H9 (cell line): ENCODE results near the gene ATP6V0E1. TPM values are rescaled to one million over a fixed set of nuclear protein-coding genes. Genes with fewer than 3 reads are reported as not detected.
A peak's percentile ranks its signal among the peaks of the same experiment; 100 is the strongest.

Source experiments
- DNase-seq: peaks from one replicate; pipeline ENCODE4 v3.0.0-alpha.2; 2017
- H2AFZ ChIP-seq: one replicate; pipeline ENCODE4 v1.6.1; 2013; ENCODE audit warnings: mild to moderate bottlenecking, low read length, control low read depth, moderate library complexity
- H2AK5ac ChIP-seq: 2 replicates; pipeline ENCODE4 v1.6.1; 2013; ENCODE audit warnings: low read length, control low read depth, mixed read lengths; ENCODE audit not compliant: insufficient read length
- H2BK120ac ChIP-seq: one replicate; pipeline ENCODE4 v1.6.1; 2013; ENCODE audit warnings: low read depth, mild to moderate bottlenecking, low read length, control low read depth, inconsistent platforms; ENCODE audit not compliant: poor library complexity, severe bottlenecking
- H2BK12ac ChIP-seq: 2 replicates; pipeline ENCODE4 v1.6.1; 2013; ENCODE audit warnings: low read length, control low read depth, mixed read lengths, low read depth; ENCODE audit not compliant: insufficient read length
- H2BK15ac ChIP-seq: 2 replicates; pipeline ENCODE4 v1.6.1; 2013; ENCODE audit warnings: low read depth, low read length, control low read depth
- H2BK20ac ChIP-seq: one replicate; pipeline ENCODE4 v1.6.1; 2013; ENCODE audit warnings: low read depth, mild to moderate bottlenecking, low read length, control low read depth, inconsistent platforms; ENCODE audit not compliant: poor library complexity, severe bottlenecking
- H2BK5ac ChIP-seq: 2 replicates; pipeline ENCODE4 v1.6.1; 2013; ENCODE audit warnings: low read length, control low read depth, mixed read lengths; ENCODE audit not compliant: insufficient read length
- H3K14ac ChIP-seq: 2 replicates; pipeline ENCODE4 v1.6.1; 2013; ENCODE audit warnings: low read length, control low read depth; ENCODE audit not compliant: insufficient read depth
- H3K18ac ChIP-seq: 2 replicates; pipeline ENCODE4 v1.6.1; 2013; ENCODE audit warnings: low read depth, mild to moderate bottlenecking, mixed read lengths, low read length, control low read depth; ENCODE audit not compliant: insufficient read length
- H3K23ac ChIP-seq: 2 replicates; pipeline ENCODE4 v1.6.1; 2013; ENCODE audit warnings: low read length, control low read depth, mixed read lengths, low read depth; ENCODE audit not compliant: insufficient read length
- H3K23me2 ChIP-seq: 2 replicates; pipeline ENCODE4 v1.6.1; 2013; ENCODE audit warnings: low read depth, mild to moderate bottlenecking, mixed read lengths, low read length, control low read depth; ENCODE audit not compliant: insufficient read length, poor library complexity, severe bottlenecking
- H3K27ac ChIP-seq: 2 replicates; pipeline ENCODE4 v1.5.1; 2013; ENCODE audit warnings: low read length, control low read depth, mixed read lengths, low read depth; ENCODE audit not compliant: insufficient read length
- H3K27me3 ChIP-seq: 2 replicates; pipeline ENCODE4 v1.6.1; 2013; ENCODE audit warnings: low read length, control low read depth, inconsistent platforms; ENCODE audit not compliant: insufficient read depth
- H3K4ac ChIP-seq: 2 replicates; pipeline ENCODE4 v1.6.1; 2013; ENCODE audit warnings: low read depth, mild to moderate bottlenecking, control low read depth, inconsistent platforms, low read length, moderate library complexity
- H3K4me1 ChIP-seq: 2 replicates; pipeline ENCODE4 v1.6.1; 2013; ENCODE audit warnings: low read length, control low read depth, inconsistent platforms; ENCODE audit not compliant: insufficient read depth
- H3K4me2 ChIP-seq: 2 replicates; pipeline ENCODE4 v1.6.1; 2013; ENCODE audit warnings: low read length, control low read depth, mixed read lengths; ENCODE audit not compliant: insufficient read length, insufficient read depth
- H3K56ac ChIP-seq: 2 replicates; pipeline ENCODE4 v1.6.1; 2013; ENCODE audit warnings: low read depth, mild to moderate bottlenecking, mixed read lengths, low read length, control low read depth; ENCODE audit not compliant: insufficient read length
- H3K79me1 ChIP-seq: 2 replicates; pipeline ENCODE4 v1.6.1; 2013; ENCODE audit warnings: low read depth, mild to moderate bottlenecking, moderate library complexity, low read length, control low read depth, inconsistent platforms; ENCODE audit not compliant: insufficient read depth, poor library complexity, severe bottlenecking
- H3K79me2 ChIP-seq: 2 replicates; pipeline ENCODE4 v1.6.1; 2013; ENCODE audit warnings: low read length, control low read depth, inconsistent platforms; ENCODE audit not compliant: insufficient read depth
- H3K9ac ChIP-seq: 2 replicates; pipeline ENCODE4 v1.6.1; 2013; ENCODE audit warnings: low read length, control low read depth, mixed read lengths; ENCODE audit not compliant: insufficient read length; ENCODE audit errors: extremely low read depth
- H3K9me3 ChIP-seq: one replicate; pipeline ENCODE4 v1.6.1; 2013; ENCODE audit warnings: low read depth, low read length, inconsistent platforms; ENCODE audit not compliant: control insufficient read depth
- H3T11ph ChIP-seq: one replicate; pipeline ENCODE4 v1.6.1; 2013; ENCODE audit warnings: mild to moderate bottlenecking, low read length, control low read depth, inconsistent platforms
- H4K20me1 ChIP-seq: one replicate; pipeline ENCODE4 v1.6.1; 2013; ENCODE audit not compliant: control insufficient read depth, insufficient read length, insufficient read depth
- H4K5ac ChIP-seq: 2 replicates; pipeline ENCODE4 v1.6.1; 2013; ENCODE audit warnings: low read depth, mild to moderate bottlenecking, mixed read lengths, low read length, control low read depth; ENCODE audit not compliant: insufficient read length
- H4K8ac ChIP-seq: replicated peaks from 2 replicates; pipeline ENCODE4 v1.6.1; 2013; ENCODE audit warnings: low read length, control low read depth, mixed read lengths, low read depth; ENCODE audit not compliant: insufficient read length
- H4K91ac ChIP-seq: 2 replicates; pipeline ENCODE4 v1.6.1; 2013; ENCODE audit warnings: low read depth, mild to moderate bottlenecking, moderate library complexity, mixed read lengths, low read length, control low read depth; ENCODE audit not compliant: insufficient read length
- H3K27ac Mint-ChIP-seq, 3 experiments: 2 replicates in 2 of 3; 3 replicates in 1 of 3; pipeline ENCODE4 v1.8.0; 2020 to 2021; ENCODE audit warnings: mixed read lengths in 3 of 3, mild to moderate bottlenecking in 1 of 3, moderate library complexity in 1 of 3
- H3K27me3 Mint-ChIP-seq: 2 replicates; pipeline ENCODE4 v1.8.0; 2021; ENCODE audit warnings: low read depth, mild to moderate bottlenecking, moderate library complexity, mixed read lengths
- H3K36me3 Mint-ChIP-seq, 3 experiments: 2 replicates in 2 of 3; 3 replicates in 1 of 3; pipeline ENCODE4 v1.8.0; 2020 to 2021; ENCODE audit warnings: low read depth in 3 of 3, mixed read lengths in 3 of 3; ENCODE audit not compliant: insufficient read depth in 1 of 3
- H3K4me1 Mint-ChIP-seq, 2 experiments: 2 replicates each; pipeline ENCODE4 v1.8.0; 2020; ENCODE audit warnings: mixed read lengths in 2 of 2
- H3K4me3 Mint-ChIP-seq, 2 experiments: 2 replicates in 1 of 2; 3 replicates in 1 of 2; pipeline ENCODE4 v1.8.0; 2020 to 2021; ENCODE audit warnings: mild to moderate bottlenecking in 2 of 2, mixed read lengths in 2 of 2, moderate library complexity in 1 of 2
- H3K9me3 Mint-ChIP-seq, 2 experiments: 2 replicates in 1 of 2; 3 replicates in 1 of 2; pipeline ENCODE4 v1.8.0; 2020; ENCODE audit warnings: mild to moderate bottlenecking in 2 of 2, mixed read lengths in 2 of 2, moderate library complexity in 1 of 2
- WGBS: extraction: QIAGEN DNeasy Blood & Tissue Kit; methylation state at CpG from one replicate; pipeline ENCODE4 v1.1.7; 2013; ENCODE audit warnings: missing lambda C conversion rate, low lambda C conversion rate, mixed read lengths; ENCODE audit not compliant: insufficient read length; ENCODE audit errors: extremely low coverage; 5-methylcytosine and 5-hydroxymethylcytosine counted together
- total RNA-seq: library from RNA; stranded (reverse); gene quantifications from 2 replicates; pipeline ENCODE4 v1.2.1, GENCODE V29; 2021
- TF ChIP-seq, protein P1 (sequence below): fragments of 200-600 bp; sonication (generic); conservative IDR thresholded peaks from 3 replicates; pipeline ENCODE4 v1.8.0; 2021; ENCODE audit warnings: antibody characterized with exemption, mild to moderate bottlenecking

ATP6V0E1 gene
- total RNA-seq, 1 experiment from 2014 or later, result 101 TPM

GRCh38 chr5:172945151-172945550 is 38.4 kb upstream of the ATP6V0E1 start:
- H4K5ac ChIP-seq, result no peak overlapping the region
- Mint-ChIP-seq H3K4me3 (no peak overlapping the region), H3K36me3 (peaks cover 12 to 41% (median 36%) of the 10 kb centered on the region in 3 experiments; a peak in 6 of 7 replicates), H3K9me3 (no peaks in the 10 kb centered on the region), H3K4me1 (peaks cover 20 to 21% of the 10 kb centered on the region in 2 experiments), H3K27ac (peak overlapping the region in 1 of 3 experiments; percentile 37; a peak in 2 of 7 replicates), H3K27me3 (peaks cover 1% of the 10 kb centered on the region; the same call in 1 of the 2 replicates)
- no peak overlapping the region for H3K18ac ChIP-seq
- no peaks in the 10 kb centered on the region for H3K79me2 ChIP-seq
- H3K14ac ChIP-seq, result no peak overlapping the region
- no peaks in the 10 kb centered on the region for H3K27me3 ChIP-seq
- no peak overlapping the region for H3K4me2 ChIP-seq
- H2AK5ac ChIP-seq, result no peak overlapping the region
- H2BK120ac ChIP-seq, result no peak overlapping the region
- H2BK12ac ChIP-seq, result no peak overlapping the region
- H2BK20ac ChIP-seq, result no peak overlapping the region
- H4K8ac ChIP-seq, result no peak overlapping the region
- no peak overlapping the region for H2AFZ ChIP-seq
- H3K23me2 ChIP-seq, result no peaks in the 10 kb centered on the region
- no peak overlapping the region for H2BK15ac ChIP-seq
- TF ChIP-seq, protein P1, sequence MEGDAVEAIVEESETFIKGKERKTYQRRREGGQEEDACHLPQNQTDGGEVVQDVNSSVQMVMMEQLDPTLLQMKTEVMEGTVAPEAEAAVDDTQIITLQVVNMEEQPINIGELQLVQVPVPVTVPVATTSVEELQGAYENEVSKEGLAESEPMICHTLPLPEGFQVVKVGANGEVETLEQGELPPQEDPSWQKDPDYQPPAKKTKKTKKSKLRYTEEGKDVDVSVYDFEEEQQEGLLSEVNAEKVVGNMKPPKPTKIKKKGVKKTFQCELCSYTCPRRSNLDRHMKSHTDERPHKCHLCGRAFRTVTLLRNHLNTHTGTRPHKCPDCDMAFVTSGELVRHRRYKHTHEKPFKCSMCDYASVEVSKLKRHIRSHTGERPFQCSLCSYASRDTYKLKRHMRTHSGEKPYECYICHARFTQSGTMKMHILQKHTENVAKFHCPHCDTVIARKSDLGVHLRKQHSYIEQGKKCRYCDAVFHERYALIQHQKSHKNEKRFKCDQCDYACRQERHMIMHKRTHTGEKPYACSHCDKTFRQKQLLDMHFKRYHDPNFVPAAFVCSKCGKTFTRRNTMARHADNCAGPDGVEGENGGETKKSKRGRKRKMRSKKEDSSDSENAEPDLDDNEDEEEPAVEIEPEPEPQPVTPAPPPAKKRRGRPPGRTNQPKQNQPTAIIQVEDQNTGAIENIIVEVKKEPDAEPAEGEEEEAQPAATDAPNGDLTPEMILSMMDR, result no peak
- no peak overlapping the region for H3K56ac ChIP-seq
- no peak overlapping the region for H4K91ac ChIP-seq
- no peak for DNase-seq
- no peak overlapping the region for H2BK5ac ChIP-seq
- no peaks in the 10 kb centered on the region for H4K20me1 ChIP-seq
- no peak overlapping the region for H3K27ac ChIP-seq
- H3T11ph ChIP-seq, result no peak overlapping the region
- H3K4me1 ChIP-seq, result no peaks in the 10 kb centered on the region
- H3K9ac ChIP-seq, result no peak overlapping the region
- no peak overlapping the region for H3K23ac ChIP-seq
- no peak overlapping the region for H3K4ac ChIP-seq
- WGBS, result no CpG with 5 or more reads among the region's 6 CpGs
- no peaks in the 10 kb centered on the region for H3K79me1 ChIP-seq
- no peaks in the 10 kb centered on the region for H3K9me3 ChIP-seq
